ENCODE data around the gene PTPN9.
"Not testable (repeated sequence)": the region's sequence is repeated elsewhere in the genome, so short reads cannot be mapped to it uniquely, and the experiment has no call there.

PTPN9 gene

DNA sequence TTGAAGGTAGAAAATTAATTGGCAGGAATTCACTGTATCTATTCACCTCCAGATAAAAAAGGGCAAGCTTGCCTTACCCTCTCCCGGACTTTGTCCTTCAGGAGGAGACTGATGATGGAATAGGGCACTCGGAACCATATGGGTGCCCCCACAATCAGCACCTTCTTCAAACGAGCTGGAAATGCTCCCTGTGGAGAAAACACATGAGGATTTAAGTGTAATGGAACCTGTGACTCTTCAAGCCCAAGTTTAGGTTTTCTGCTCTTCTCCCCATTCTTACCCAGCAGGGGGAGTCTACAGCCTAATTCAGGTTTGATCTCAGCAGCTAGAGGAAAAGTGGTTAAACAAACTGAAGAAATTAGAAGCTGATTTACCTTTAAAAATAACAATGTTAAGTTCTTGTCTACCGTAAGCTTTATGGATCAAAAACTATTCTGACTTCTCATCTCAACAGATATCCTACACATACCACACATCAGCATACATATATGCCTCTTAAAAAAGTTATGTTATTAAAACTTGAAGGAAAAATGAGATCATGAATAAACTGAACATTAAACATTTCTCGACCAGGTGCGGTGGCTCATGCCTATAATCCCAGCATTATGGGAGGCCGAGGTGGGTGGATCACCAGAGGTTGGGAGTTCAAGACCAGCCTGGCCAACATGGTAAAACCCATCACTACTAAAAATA, 70.1 kb downstream of the PTPN9 start:
- peak; percentile 52 for DNase-seq (ENCODE audit: low spot score)
- TF ChIP-seq, protein P1, sequence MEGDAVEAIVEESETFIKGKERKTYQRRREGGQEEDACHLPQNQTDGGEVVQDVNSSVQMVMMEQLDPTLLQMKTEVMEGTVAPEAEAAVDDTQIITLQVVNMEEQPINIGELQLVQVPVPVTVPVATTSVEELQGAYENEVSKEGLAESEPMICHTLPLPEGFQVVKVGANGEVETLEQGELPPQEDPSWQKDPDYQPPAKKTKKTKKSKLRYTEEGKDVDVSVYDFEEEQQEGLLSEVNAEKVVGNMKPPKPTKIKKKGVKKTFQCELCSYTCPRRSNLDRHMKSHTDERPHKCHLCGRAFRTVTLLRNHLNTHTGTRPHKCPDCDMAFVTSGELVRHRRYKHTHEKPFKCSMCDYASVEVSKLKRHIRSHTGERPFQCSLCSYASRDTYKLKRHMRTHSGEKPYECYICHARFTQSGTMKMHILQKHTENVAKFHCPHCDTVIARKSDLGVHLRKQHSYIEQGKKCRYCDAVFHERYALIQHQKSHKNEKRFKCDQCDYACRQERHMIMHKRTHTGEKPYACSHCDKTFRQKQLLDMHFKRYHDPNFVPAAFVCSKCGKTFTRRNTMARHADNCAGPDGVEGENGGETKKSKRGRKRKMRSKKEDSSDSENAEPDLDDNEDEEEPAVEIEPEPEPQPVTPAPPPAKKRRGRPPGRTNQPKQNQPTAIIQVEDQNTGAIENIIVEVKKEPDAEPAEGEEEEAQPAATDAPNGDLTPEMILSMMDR (IDR thresholded peaks at IDR 0.05; ENCODE audit: extremely low read depth, missing control alignments): no peak

- TF ChIP-seq, protein P1 (IDR thresholded peaks at IDR 0.05; ENCODE audit: extremely low read depth, missing control alignments): no peak
- DNase-seq (ENCODE audit: low spot score): no peak
Observed at GRCh38 chr15:75502360-75502759, 76.8 kb downstream of the PTPN9 start.

DNA sequence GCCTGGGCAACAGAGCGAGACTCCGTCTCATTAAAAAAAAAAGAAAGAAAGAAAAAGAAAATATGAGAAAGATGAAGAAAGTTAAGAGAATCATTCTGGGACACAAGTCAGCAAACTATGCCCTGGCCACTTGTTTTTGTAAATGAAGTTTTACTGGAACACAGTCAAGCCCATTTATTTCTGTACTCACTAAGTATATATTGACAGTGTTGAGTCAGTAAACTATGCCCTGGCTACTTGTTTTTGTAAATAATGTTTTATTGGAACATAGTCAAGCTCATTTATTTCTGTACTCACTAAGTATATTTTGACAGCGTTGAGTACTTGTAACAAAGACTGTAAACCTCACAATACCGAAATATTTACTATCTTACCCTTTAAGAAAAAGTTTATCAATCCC, 85.4 kb downstream of the PTPN9 start:
- no peak for DNase-seq (ENCODE audit: low spot score)
- TF ChIP-seq, protein P1 (IDR thresholded peaks at IDR 0.05; ENCODE audit: extremely low read depth, missing control alignments): no peak

GRCh38 chr15:75483961-75484360, 95.2 kb downstream of the PTPN9 start:
- DNase-seq (ENCODE audit: low spot score): no peak
- TF ChIP-seq, protein P1 (IDR thresholded peaks at IDR 0.05; ENCODE audit: extremely low read depth, missing control alignments): no peak

- not testable (repeated sequence) for DNase-seq (ENCODE audit: low spot score)
Observed at GRCh38 chr15:75483556-75483955, 95.6 kb downstream of the PTPN9 start.

DNA sequence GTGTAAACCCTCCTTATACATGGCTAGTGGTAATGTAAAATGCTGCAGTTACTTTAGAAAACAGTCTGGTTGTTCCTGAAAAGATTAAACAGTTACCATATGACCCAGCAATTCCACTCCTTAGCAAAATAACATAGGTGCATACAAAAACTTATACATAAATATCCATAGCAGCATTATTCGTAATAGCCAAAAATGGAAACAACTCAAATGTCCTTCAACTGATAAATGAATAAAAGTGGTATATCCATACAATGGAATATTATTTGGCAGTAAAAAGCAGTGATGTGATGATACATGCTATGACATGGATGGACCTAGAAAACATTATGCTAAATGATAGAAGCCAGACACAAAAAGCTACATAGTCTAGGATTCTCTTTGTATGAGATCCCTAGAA, 96.0 kb downstream of the PTPN9 start:
- DNase-seq (ENCODE audit: low spot score): no peak
- TF ChIP-seq, protein P1 (IDR thresholded peaks at IDR 0.05; ENCODE audit: extremely low read depth, missing control alignments): no peak

GRCh38 chr15:75480463-75480862, 98.7 kb downstream of the PTPN9 start:
- not testable (repeated sequence) for DNase-seq (ENCODE audit: low spot score)

- TF ChIP-seq, protein P1 (IDR thresholded peaks at IDR 0.05; ENCODE audit: extremely low read depth, missing control alignments): no peak
- DNase-seq (ENCODE audit: low spot score): no peak
Observed at GRCh38 chr15:75479670-75480069, 99.4 kb downstream of the PTPN9 start.

DNA sequence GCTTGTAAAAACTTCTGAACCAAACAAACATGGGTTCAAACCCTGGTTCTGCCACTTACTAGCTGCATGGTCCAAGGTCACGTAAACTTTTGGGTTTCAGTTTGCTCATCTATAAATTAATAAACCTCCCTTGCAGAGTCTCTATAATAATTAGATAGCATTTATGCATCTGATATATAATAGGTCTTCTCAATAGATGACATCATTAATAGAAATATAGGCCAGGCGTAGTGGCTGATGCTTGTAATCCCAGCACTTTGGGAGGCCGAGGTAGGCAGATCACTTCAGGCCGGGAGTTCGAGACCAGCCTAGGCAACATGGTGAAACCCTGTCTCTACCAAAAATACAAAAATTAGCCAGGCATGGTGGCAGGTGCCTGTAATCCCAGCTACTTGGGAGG, 102.0 kb downstream of the PTPN9 start:
- not testable (repeated sequence) for DNase-seq (ENCODE audit: low spot score)

Measured in GM20000 (cell line).